GM08714 (cell line): ENCODE data around the gene PACRG.

Experiments
- H3K4me3 ChIP-seq: fragments of 200-500 bp; sonication (Bioruptor generic); 2 replicates; pipeline ENCODE4 v1.5.1; 2014; ENCODE audit warnings: mild to moderate bottlenecking, low read length, inconsistent platforms
- ZNF274 ChIP-seq: IDR thresholded peaks from 2 replicates; pipeline ENCODE4 v1.6.1; 2012; ENCODE audit warnings: mild to moderate bottlenecking, low read depth, low read length

The PACRG gene

DNA sequence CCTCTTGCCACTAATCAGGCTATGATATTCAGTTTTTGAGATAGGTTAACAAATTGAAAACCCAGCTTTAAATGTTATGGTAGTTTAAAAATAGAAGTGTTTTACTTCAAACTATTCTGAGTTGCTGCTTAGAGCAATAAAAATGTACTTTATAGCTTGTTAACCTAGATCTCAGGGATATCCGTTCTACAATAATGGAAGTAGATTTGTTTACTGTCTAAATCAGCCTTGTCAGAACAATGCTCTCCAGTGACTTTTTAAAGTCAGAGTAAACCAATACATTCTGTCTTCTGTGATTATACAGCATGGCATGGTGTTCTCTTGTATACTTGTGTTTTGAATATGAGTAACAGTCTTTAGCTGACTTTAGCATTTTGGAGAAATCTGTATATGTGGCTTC is 161.5 kb downstream of the PACRG start:
- no peak for TF ChIP-seq ZNF274

GRCh38 chr6:162898011-162898410 is 170.2 kb downstream of the PACRG start:
- TF ChIP-seq ZNF274: no peak
- H3K4me3 ChIP-seq: no peak overlapping the region

More for the DNA sequence above, 161.5 kb downstream of the PACRG start:
- H3K4me3 ChIP-seq: no peak overlapping the region

DNA sequence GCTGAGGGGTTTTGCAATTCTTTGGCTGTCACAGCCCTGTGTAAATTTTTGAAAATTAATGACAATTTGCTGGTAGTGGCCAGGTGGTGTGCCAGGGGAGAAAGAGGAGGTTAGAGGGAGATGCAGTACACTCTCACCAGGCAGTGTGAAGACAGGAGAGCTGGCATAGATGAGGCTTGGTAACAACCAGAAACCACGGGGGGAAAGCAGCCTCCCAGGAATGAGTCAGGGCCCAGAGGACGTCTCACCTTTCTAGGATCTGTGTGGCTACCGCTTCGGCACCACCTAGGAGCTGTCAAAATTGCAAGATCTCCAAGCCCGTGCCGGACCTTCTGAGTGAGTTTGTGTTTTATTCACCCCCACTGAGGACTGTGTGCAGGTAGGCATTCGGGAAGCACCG is 171.4 kb downstream of the PACRG start:
- TF ChIP-seq ZNF274: no peak
- no peak overlapping the region for H3K4me3 ChIP-seq

DNA sequence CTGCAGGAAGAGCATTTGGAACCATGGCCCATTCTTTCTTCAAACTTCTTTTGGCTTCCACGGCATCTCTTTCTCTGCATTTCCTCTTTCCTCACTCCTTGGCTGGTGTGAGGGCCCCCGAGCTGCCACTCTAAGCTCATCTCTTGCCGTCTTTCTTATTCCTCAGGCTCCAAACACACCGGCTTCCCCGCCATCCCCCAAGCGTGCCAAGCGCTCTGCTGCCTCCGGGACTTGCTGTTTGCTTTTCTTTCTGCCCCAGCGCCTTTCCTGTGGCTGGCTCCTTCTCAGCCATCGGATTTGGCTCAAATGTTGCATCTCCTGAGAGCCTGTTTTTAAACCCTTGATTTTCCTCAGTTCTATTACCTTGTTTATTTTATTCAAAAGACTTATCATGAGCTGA is 172.7 kb downstream of the PACRG start:
- TF ChIP-seq ZNF274: no peak
- H3K4me3 ChIP-seq: no peak overlapping the region

GRCh38 chr6:162904069-162904663 is 176.4 kb downstream of the PACRG start:
- no peak overlapping the region for H3K4me3 ChIP-seq
- TF ChIP-seq ZNF274: no peak

DNA sequence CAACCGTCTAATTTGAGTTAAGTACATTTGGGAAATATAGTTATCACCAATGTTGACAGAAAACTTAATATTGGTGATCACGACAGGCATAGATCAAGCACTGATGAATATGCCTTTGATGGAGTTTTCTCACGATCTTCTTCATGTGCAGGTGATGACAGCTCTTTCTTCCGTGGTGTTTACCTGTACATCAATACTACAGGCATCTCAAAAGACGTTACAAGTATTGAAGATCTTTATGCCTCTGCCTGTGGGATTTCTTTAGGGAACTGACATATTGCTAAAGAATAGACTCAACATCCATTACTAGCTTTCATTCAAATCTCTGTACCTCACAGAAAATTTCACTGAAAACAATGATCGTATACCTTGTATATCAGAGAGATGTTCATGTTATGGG is 178.7 kb downstream of the PACRG start:
- no peak for TF ChIP-seq ZNF274
- no peak overlapping the region for H3K4me3 ChIP-seq

- no peak overlapping the region for H3K4me3 ChIP-seq
- TF ChIP-seq ZNF274: no peak
These were observed 180.2 kb downstream of the PACRG start for GRCh38 chr6:162907876-162908481.

- H3K4me3 ChIP-seq: no peak overlapping the region
- TF ChIP-seq ZNF274: no peak
These were observed 185.4 kb downstream of the PACRG start for GRCh38 chr6:162913206-162913605.

DNA sequence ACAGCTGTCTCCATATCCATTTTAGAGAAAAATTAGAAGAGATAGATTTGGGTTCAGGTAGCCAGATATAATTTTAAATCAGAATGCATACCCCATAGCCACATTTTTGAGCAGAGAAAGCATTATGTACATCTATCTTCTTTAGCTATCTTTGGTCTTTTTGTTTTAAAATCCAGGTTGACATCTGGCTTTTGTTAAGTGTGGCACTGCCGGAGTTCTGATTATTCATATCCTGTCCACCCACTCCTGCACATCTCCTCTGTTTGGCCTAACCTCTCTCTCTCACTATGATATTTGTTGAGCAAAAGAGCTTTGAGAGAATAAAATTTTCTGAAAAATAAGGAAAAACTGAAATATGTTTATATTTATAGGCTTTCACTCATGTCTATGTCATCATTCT is 189.7 kb downstream of the PACRG start:
- no peak for TF ChIP-seq ZNF274
- no peak overlapping the region for H3K4me3 ChIP-seq

GRCh38 chr6:162921062-162921461 is 193.3 kb downstream of the PACRG start:
- H3K4me3 ChIP-seq: no peak overlapping the region
- no peak for TF ChIP-seq ZNF274

- no peak overlapping the region for H3K4me3 ChIP-seq
- no peak for TF ChIP-seq ZNF274
These were observed 193.8 kb downstream of the PACRG start for GRCh38 chr6:162921510-162922040.

- no peak overlapping the region for H3K4me3 ChIP-seq
- TF ChIP-seq ZNF274: no peak
These were observed 194.9 kb downstream of the PACRG start for GRCh38 chr6:162922563-162923166.

DNA sequence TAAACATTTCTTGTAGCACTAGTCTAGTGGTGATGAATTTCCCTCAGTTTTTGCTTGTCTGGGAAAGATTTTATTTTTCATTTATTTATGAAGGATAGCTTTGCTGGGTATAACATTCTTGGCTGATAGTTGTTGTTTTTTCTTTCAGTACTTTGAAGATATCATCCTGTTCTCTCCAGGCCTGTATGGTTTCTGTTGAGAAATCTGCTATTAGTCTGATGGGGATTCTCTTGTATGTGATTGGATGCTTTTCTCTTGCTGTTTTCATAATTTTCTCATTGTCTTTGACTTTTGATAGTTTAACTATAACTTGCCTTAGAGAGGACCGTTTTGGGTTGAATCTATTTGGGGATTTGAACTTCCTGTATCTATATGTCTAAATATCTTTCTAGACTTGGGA is 207.1 kb downstream of the PACRG start:
- no peak for TF ChIP-seq ZNF274
- no peak overlapping the region for H3K4me3 ChIP-seq

GRCh38 chr6:162940426-162940825 is 212.7 kb downstream of the PACRG start:
- H3K4me3 ChIP-seq: no peak overlapping the region
- TF ChIP-seq ZNF274: no peak

- no peak for TF ChIP-seq ZNF274
- no peak overlapping the region for H3K4me3 ChIP-seq
These were observed 213.4 kb downstream of the PACRG start for GRCh38 chr6:162941128-162941527.

- no peak overlapping the region for H3K4me3 ChIP-seq
- TF ChIP-seq ZNF274: no peak
These were observed 215.1 kb downstream of the PACRG start for GRCh38 chr6:162942866-162943265.
